HG02678 (cell line): Measurements from ENCODE around the gene VEGFA.

Experiments used
- ATAC-seq: cut with Tn5 transposase; IDR thresholded peaks from one replicate; pipeline ENCODE4 v1.9.1; 2021; ENCODE audit warnings: mild to moderate bottlenecking, moderate library complexity; ENCODE audit not compliant: unreplicated experiment

The VEGFA gene

DNA sequence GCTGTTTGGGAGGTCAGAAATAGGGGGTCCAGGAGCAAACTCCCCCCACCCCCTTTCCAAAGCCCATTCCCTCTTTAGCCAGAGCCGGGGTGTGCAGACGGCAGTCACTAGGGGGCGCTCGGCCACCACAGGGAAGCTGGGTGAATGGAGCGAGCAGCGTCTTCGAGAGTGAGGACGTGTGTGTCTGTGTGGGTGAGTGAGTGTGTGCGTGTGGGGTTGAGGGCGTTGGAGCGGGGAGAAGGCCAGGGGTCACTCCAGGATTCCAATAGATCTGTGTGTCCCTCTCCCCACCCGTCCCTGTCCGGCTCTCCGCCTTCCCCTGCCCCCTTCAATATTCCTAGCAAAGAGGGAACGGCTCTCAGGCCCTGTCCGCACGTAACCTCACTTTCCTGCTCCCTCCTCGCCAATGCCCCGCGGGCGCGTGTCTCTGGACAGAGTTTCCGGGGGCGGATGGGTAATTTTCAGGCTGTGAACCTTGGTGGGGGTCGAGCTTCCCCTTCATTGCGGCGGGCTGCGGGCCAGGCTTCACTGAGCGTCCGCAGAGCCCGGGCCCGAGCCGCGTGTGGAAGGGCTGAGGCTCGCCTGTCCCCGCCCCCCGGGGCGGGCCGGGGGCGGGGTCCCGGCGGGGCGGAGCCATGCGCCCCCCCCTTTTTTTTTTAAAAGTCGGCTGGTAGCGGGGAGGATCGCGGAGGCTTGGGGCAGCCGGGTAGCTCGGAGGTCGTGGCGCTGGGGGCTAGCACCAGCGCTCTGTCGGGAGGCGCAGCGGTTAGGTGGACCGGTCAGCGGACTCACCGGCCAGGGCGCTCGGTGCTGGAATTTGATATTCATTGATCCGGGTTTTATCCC, at the start of gene VEGFA:
Gene VEGFA (plus strand): TSS at position 686 of the 846 bp plus-strand sequence.
- ATAC-seq = peak; percentile 53

DNA sequence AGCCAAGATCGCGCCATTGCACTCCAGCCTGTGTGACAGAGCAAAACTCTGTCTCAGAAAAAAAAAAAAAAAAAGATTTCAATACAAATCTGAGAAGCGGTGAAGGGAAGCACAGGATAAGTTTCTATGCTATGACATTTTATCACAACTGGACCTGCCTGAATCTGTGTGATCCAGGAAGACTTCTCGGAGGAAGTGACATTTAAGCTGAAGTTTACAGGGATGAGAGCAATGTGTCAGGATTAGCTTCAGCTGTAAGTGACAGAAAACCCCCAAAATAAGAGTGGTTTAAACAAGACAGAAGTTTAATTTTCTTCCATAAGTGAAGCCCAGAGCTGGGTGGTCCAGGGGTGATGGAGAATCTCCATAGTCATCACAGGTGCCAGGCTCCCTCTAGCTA, 49.0 kb upstream of the VEGFA start:
- no peak for ATAC-seq

DNA sequence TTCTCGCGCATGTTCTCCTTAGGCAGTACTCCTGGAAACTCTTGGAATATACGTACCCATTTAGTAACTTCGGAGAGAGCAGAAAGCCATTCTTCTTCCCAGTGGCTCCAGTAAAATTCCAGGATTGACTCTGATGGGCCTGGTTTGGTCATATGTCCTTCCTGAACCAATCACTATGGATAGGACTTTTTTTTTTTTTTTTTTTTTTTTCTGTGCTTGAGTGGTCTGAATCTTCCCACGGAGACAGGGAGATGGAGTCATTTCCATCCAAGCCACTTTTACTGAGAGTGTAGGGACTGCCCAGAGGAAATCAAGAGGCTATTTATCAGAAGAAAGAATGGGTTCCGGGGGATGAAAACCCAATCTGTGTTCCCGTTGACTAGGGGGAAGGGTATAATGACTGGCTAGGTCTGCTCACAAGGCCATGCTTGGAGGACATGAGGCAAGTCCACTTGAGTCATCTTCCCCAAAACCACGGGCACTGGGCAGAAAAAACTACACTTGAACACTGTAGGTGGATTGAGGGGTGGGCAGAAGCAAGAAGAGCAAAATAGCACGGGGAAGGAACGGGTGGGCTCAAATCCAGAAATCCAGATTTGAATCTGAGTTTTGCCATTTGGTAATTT, 47.0 kb upstream of the VEGFA start:
- no peak for ATAC-seq

GRCh38 chr6:43723737-43724295, 46.2 kb upstream of the VEGFA start:
- peak; percentile 64 for ATAC-seq

GRCh38 chr6:43724354-43724753, 45.7 kb upstream of the VEGFA start:
- no peak for ATAC-seq

DNA sequence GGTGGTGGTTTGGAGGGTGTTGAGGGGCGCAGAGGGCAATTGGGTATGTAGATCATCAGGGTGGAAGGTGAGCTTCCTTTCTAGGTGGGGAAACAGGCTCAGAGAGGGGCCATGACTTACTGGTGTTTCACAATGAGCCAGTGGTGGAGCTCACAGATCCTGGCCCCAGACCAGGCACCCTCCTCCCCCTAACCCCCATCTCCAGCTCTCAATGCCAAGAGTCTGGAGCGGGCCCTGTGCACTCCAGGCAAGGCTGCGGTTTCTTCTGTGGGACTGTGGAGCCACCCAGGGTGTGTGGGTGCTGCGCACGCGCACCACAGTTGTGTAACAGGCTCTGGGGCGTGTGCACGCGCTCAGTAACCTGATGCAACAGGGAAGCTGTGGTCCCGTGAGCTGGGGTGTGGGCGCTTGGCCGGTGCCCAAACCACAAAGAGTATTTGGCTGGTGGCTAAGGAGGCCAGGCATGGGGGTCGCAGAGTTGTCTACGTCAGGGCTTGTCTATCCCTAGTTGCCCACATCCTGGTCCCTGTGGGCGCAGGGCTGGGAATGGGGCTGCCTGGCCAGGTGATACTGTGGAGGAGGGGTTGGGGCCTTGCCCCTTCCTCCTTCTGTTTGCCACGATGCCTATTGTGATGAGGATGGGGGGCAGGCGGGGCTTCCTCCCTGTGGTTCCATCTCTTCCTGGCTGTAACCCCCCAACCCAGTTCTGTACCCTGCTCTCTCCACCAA, 44.9 kb upstream of the VEGFA start:
- peak; percentile 84 for ATAC-seq

DNA sequence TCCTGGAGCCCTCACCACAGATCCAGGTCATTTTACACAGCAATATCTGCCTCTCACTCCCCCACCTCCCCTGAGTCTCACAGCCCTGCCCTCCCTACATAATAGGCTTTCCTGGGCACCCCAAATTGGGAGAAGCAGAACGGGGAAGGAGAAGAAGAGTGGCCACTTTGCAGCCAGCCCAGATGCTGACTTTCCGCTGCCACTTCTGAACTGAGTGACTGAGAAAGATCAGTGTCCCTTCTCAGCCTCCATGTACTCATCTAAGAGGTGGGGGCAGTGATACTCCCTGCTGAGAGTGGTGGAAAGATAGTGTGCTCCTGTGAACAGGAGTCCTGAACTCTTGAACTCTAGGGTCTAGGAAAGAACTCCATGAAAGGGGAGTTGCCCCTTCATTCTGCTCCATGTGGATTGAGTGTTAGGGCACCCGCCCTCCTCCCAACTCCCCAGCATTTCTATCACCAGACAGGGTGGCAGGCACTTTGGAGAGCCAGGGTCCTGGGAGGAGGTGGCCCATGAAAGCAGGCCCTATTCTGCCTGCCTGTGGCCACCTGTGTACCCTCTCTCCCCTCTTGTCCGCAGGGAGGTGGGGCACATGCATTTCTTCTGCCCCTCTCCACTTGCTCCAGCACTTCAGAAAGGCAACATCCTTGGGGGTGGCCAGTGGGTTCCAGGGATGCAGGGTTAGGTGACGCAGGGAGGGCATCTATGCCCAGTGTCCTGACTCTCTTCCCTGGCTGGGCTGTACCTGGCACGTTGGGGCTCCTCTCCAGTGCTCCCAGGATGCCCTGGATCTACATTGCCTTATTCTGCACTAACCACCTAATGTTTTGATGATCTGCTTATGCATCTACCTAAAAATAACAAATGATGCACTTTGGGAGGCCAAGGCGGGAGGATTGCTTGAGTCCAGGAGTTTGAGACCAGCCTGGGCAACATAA, 44.1 kb upstream of the VEGFA start:
- no peak for ATAC-seq

DNA sequence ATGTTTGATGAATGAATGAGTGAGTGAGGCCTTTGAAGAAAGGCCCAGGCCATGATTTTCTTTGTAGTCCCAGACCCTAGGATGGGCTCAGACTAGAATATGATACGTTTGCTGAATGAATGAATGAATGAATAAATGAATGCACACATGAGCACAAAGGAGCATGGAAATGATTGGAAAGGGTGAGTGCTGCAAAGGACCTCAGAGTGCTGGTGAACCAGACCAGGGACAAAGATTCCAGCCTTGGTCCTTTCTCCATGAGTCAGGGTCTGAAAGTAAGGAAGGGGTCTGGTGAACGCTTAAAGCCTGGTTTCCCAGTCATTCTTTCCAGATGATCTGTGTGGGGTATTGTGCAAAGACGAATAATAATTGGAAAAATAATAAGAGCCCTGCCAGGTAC, 42.4 kb upstream of the VEGFA start:
- no peak for ATAC-seq

DNA sequence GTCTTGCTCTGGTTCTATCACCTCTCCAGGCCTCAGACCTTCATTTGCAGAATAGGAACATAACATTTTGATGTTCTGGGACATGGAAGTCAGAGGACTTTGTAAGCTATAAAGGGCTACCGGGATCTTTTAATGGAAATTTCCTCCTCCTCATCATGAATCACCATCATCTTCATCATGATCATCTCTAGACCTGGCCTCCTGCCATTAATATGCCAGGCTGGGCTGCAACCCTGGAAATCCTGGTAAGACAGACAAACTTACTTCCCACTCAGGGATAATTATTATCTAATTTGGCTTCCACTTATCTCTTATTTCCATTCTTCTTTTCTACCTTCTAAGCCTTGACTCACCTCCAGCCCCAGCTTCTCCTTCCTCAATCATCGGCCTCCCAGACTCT, 41.4 kb upstream of the VEGFA start:
- no peak for ATAC-seq

GRCh38 chr6:43729537-43729936, 40.5 kb upstream of the VEGFA start:
- ATAC-seq = no peak

GRCh38 chr6:43730634-43731033, 39.4 kb upstream of the VEGFA start:
- ATAC-seq = no peak

- no peak for ATAC-seq
Measured at GRCh38 chr6:43733471-43734293, 36.3 kb upstream of the VEGFA start.

DNA sequence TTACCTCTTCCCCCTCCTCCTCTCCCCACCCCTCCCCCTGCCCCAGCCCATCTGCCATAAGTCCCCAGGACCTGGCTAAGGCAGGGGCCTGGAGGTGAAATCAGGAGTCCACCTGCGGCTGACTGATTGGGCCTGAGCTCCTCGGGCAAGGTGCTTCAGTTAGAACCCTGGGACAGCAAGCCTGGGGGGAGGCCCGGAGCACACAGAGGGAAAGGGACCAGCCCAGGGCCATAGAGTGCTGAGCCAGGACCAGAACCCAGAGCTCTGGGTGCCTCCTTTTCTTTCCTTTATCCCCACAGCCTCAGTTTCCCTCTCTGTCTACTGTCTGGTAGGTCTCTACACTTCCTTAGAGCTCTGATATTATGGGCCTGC, 35.7 kb upstream of the VEGFA start:
- ATAC-seq = no peak

DNA sequence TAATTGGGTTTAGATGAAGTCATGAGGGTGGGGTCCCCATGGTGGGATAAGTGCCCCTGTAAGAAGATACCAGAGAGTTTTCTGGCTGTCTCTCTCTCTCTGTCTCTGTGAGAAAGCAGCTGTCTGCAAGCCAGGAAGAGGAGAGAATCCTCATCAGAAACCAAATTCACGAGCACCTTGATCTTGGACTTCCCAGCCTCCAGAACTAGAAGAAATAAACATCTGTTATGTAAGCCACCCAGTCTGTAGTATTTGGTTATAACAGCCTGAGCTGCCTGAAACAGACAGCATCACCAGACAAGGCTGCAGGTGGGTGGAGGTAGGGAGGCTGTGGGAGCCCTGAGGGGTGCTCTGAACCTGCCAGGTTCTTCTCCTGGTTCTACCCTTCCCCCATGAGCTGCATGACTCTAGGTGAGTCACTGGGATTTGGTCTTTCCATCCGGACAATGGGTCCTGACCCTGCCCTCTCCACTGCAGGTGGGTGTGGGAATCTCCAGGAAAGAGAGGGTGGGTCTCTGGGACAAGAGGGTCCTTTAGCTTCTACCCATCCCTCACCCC, 34.3 kb upstream of the VEGFA start:
- no peak for ATAC-seq

GRCh38 chr6:43736211-43736786, 33.7 kb upstream of the VEGFA start:
- no peak for ATAC-seq

DNA sequence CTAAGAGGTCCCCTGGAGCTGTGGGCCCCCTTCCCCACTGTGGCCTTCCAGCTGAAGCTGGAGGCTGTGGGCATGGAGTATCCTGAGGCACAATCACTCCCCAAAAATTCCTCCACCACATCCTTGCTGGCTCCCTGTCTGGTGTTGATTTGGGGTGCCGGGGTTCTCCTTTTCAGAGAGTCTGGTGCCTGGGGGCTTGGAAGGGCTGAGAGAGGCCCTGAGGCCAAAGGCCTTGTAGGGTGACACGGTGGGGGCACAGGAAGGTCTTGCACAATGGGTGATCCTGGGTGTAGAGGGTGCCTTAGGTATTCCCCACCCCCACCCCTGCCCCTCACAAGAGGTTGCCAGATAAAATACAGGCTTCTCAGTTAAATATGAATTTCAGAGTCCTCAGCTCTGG, 33.2 kb upstream of the VEGFA start:
- ATAC-seq = no peak

DNA sequence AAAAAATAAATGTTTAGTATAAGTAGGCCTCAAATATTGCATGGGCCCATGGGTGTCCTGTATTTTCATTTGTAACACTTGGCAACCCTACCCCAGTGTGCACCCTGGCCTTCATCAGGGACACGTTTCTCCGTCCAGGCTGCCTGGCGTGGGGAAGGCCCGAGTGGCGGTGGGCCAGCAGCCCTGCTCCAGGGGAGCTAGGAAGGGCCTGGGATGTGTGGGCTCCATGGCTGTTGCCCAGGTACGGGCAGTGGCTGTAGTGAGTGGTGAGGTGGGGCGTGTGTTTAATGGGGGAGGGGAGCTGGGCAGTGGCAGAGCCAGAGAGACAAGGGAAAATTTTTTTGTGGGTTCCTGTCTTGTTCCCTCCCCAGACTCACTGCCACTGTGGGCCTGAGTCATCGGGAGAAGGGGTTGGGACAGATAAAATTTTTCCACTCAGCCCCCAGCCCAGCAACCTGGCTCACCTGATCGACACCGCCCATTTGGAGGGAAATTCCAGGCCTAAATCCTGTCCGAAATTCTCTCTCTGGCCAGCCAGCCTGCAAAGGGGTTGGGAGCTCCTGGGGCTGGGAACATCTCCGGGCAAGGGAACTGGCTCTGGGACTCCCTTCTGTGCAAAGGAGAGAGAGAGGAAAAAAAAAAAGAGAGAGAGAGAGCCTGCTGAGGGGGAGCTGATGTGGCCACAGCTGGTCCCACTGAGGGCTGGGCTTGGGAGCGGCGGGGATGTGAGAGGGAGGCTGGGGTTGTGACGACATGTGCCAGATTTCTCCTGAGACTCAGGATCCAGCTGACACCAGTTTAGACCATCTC, 32.5 kb upstream of the VEGFA start:
- ATAC-seq = no peak

DNA sequence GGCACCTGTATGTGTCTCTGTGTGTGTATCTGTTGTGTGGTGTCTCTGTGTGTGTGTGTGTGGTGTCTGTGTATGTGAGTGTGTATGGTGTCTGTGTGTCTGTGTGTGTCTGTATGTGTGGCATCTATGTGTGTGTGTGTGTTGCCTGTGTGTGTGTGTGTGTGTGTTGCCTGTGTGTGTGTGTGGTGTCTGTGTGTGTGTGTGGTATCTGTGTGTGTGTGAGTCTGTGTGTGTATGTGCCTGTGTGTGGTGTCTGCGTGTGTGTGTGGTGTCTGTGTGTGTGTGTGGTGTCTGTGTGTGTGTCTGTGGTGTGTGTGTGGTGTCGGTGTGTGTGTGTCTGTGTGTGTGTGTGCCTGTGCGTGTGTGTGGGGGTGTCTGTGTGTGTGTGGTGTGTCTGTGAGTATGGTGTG, 31.7 kb upstream of the VEGFA start:
- no peak for ATAC-seq
